Measurements from ENCODE around the gene HTR4.
"Not testable (repeated sequence)": the region's sequence is repeated elsewhere in the genome, so short reads cannot be mapped to it uniquely, and the experiment has no call there.

HTR4 gene, protein sequence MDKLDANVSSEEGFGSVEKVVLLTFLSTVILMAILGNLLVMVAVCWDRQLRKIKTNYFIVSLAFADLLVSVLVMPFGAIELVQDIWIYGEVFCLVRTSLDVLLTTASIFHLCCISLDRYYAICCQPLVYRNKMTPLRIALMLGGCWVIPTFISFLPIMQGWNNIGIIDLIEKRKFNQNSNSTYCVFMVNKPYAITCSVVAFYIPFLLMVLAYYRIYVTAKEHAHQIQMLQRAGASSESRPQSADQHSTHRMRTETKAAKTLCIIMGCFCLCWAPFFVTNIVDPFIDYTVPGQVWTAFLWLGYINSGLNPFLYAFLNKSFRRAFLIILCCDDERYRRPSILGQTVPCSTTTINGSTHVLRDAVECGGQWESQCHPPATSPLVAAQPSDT

DNA sequence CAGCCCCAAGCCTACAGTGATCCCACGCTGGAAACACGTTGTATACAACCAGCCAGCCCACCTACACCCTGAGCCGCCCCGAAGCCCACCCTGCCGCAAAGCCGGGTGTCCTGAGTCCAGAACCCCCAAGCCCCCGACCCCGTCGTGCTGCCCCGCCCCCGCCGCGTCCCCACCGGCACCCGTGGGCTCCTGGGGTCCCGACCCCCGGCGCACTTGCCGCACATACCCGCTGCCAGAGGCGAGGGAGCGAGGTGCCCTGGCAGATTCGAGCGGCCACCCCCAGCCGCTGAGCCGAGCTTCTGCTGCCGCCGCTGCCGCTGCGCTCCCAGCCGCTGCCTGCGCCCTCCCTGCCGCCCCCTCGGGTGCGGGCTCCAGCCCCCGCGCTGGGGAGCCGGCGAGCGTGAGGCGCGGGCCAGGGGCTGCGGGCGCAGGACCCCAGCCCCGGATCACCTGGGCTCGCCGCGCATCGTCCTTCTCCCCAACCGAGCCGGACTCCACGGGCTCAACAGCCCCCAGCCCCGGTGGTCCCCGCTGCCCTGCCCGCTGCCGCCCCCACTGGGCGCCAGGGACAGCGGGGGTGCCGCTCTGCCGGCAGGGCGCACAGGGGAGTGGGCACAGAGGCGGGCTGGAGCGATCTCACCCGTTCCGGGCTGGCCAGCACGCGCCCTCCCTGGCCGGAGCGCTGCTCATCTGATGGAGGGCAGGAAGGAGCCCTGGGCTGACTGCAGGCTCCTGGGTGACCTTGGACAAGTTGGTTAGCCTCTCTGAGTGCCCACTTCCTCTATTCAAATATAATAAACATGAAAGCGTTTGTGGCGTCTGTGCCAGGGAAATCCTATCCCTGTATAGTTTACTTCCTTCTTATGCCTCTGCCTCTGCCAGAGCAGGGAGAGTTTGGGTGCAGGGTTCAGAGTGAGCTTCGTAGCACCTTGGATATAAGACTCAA, at the start of gene HTR4:
TSS of gene HTR4 (minus strand) at position 692 of the 946 bp plus-strand sequence. CDS start 17,513 bp downstream, outside the sequence.
- DNase-seq: no peak

DNA sequence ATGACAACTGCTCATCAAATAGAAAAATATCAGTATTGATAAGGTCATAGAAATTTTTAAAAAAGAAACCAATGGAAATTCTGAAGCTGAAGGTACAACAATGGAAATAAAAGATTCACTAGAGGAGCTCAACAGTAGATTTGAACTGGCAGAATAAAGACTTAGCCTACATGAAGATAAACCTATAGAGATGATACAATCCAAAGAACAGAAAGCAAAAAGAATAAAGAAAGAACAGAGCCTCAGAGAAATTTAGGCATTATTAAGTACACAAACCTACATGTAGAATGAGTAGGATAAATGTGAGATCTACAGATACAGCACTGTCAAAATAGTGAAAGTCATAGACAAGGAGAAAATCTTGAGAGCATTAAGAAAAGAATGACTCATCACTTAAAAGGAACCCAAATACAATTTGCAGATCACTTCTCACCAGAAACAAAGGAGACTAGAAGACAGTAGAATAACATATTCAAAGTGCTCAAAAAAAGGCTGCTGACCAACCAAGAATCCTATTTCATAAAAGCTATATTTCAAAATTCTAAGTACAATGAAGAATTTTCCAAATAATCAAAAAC, 47.8 kb upstream of the HTR4 start:
- no peak for DNase-seq

DNA sequence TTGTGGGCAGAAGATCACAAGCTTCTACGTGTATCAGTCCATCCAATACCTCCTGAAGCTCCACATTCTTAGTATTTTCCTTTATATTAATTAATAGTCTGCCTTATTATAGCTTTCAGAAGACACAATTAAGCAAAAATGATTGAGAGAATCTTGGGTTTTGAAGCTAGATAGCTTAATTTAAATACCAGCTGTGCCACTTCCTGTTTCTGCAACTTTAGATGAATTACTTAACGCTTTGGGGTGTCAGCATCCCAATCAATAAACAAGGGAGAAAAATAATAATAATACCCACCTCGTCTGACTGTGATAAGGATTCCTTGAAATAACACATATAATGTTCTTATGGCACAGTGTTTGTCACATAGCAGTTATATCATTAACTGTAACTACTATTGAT, 44.7 kb upstream of the HTR4 start:
- DNase-seq: no peak

DNA sequence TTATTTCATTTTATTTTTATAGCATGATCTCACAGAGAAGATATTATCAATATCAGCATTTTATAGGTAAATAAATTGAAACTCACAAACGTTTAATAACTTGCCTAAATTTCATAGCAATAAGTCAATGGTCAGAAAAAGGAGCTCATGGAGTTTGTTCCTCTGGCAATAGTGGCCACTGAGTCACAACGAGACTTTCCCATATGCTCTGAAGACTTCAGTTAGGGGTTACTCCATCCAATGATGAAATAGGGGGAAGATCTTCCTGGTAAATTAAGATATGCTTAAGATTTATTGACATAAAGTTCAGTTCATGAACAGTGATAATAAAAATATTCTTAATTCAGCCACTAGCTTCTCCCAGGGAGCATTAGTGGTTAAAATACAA, 43.5 kb upstream of the HTR4 start:
- DNase-seq: no peak

DNA sequence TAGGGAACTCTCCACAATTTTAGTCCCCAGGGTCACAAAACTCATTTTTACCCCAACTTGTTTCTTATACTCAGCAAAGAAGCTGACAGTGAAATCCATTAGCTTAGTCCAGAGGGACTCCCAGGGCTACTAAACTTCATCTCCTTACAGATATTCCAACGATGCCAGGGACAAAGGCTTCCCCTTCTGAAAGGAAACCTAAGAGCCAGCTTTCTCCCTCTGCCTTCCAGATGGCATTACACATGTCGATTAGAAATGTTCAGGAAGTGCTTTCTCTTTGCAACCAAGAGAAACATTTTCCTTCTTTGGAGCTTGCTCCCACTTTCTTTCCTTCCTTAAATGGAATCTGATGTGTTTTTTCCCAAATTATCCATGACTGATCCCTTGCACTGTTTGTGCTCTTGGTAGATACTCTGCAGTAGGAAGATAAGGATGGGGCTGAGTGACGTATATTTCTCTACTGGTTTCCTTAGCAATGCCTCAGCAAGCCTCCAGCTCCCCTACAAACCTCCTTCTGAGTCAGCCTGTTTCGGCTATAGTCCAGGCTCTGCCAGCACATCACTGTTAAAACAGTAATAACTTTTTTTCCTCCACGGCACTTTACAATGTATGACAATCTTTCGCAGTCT, 43.0 kb upstream of the HTR4 start:
- DNase-seq: no peak

DNA sequence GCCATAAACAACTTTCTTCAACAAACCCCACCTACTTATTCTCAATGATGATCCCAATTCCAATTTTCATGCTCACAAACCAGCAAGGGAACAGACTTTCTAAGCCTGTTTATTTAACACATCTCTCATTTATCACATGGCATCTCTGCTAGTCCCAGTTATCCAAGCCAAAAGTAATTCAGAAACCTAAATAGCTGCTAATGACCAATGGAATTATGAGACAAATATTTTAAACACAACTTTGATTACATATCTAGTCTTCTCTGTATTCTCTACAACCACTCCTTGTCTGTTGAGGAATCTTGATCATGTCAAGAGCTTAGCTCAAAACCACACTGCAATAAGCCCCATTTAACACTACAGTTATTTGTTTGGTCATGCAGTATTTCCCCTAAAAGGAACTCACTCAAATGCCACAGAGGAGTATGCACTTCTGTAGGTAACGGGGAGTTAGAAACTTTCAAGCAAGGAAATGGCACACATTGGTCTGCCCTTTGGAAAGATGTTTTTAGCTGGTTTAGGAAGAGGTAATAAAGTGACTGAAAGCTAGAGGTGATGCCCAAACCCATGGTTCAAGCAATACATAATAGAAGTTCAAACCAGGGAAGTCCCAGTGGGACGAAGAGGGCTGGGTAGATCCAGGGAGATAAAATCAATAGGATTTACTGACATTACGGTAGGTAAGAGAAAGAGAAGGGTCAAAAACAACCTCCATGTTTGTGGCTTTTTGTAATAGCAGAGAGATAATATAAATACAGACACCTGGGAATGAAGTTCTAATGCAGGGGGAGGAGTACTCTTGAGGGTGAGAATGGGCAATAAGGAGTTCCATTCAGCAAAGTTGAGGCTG, 42.1 kb upstream of the HTR4 start:
- no peak for DNase-seq

DNA sequence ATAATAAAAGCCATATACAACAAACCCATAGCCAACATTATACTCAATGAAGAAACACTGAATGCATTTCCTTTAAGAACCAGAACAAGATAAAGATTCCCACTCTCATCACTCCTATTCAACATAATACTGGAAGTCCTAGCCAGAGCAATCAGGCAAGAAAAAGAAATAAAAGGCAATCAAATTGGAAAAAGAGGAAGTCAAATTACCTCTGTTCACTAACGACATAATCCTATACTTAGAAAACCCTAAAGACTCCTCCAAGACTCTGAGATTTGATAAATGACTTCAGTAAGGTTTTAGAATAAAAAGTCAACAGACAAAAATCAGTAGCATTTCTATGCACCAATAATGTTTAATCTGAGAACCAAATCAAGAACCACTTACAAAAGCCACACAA, 36.6 kb upstream of the HTR4 start:
- no peak for DNase-seq

DNA sequence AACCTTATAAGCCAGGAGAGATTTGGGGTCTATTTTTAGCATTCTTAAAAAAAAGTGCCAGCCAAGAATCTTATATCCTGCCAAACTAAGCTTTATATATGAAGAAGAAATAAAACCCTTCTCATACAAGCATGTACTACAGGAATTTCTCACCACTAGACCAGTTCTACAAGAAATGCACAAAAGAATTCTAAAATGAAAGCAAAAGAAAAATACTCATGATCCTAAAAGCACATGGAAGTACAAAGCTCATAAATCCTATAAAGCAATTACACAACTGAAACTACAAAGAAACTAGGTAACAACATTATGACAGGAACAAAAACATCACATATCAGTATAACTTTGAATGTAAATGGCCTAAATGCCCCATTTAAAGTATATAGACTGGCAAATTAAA, 34.5 kb upstream of the HTR4 start:
- DNase-seq: no peak

DNA sequence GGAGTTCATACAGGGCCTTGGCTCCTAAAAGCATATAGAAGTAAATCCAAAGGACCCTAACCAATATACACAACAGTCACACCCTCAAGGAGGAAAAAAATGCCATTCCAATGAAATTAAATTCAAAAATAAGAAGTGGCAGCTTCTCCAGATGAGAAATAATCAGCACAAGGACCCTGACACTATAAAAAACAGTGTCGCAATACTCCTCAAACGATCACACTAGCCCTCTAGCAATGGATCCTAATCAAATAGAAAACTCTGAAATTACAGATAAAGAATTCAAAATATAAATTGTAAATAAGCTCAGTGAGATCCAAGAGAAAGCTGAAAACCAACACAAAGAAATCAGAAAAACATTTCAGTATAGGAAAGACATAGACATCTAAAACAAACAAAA, 33.5 kb upstream of the HTR4 start:
- DNase-seq: no peak

DNA sequence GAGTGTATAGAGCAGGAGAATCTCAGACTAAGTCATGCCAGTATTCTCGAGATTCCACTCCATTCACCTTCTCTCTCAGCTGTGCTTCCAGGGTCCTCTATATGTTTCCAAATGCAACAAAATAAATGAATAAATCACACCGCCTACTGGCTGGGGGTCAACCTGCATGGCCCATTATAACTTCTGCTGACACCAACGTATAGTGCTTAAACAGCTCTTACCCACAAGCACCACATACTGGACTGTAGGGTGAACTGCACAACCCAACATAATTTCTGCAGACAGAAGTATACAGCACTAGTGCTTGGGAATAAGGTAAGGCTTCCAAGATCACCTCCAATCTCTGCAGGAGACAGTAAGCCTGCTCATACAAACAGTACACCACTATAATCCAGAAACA, 33.1 kb upstream of the HTR4 start:
- no peak for DNase-seq

DNA sequence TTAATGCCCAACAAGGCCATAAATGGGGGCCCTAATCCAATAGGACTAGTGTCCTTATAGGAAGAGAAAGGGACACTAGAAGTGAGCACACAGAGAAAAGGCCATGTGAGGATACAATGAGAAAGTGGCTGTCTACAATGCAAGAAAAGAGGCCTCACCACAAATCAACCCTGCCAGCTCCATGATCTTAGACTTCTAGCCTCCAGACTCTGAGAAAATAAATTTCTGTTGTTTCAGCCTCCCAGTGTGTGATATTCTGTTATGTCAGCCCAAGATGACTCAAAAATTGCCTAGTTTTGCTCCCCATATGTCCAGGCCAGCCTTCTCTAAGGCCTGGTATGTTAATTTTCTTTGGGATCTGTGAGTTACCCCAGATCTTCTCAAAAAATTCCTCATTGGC, 32.3 kb upstream of the HTR4 start:
- DNase-seq: no peak

DNA sequence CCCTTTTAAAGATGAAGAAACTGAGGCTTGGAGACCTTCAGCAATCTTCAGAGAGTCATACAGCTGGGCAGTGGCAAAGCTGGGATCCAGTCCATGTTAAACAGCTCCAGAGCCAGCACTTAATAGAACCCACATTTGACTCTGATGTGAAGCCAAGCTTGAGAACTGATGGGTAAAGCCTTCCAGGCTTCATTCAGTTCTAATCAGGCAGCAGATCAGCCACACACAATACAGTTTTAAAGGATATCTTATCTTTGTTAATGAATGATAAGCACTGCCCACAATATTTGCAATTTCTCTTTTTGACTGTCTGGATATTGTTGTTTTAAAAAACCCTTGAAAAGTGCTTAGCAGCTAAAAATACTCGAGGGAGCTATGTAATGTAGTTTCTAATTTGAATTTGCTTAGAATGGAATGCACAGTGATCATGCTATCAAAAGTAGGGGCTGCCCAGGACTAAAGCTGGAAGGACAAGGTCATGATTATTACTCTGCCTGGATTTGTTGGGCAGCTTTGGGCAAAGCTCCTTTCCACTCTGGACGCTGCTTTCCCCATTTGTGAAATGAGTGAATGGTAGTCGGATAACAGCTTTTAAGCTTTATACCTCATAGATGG, 31.3 kb upstream of the HTR4 start:
- no peak for DNase-seq

DNA sequence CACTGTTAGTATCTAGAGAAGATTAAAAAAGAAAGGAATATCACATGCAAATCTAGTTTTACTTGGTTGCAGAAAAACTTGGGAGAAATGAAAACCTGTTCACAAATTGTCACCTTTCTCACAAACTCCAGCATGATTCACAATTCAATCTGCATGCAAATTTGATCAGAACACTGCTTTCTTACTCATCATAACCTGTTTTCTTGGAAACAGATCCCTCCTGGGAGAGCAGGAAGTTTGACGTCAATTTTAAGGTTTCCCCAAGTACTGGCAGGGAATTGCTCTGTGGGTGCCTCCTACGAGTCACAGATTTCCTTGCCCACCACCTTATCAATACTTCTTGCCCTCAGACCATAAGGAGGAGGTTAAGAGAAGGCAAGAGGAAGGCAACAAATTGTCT, 30.2 kb upstream of the HTR4 start:
- DNase-seq: no peak

DNA sequence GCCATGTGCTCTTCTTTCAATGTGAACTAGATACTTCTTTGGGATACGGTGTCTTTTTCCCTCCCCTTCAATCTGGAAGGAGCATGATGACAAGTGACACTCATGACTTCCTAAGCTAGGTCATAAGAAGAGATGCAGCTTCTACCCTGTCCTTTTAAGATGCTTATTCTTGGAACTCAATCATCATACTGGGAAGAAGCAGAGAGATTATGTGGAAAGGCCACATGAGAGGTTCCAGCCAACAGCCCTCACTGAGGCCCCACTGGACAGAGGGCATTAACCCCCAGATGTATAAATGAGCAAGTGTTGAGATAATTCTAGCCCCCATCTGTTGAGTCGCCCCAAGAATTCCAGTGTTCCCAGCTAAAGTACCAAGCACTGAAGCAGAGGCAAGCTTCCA, 29.3 kb upstream of the HTR4 start:
- DNase-seq: no peak

DNA sequence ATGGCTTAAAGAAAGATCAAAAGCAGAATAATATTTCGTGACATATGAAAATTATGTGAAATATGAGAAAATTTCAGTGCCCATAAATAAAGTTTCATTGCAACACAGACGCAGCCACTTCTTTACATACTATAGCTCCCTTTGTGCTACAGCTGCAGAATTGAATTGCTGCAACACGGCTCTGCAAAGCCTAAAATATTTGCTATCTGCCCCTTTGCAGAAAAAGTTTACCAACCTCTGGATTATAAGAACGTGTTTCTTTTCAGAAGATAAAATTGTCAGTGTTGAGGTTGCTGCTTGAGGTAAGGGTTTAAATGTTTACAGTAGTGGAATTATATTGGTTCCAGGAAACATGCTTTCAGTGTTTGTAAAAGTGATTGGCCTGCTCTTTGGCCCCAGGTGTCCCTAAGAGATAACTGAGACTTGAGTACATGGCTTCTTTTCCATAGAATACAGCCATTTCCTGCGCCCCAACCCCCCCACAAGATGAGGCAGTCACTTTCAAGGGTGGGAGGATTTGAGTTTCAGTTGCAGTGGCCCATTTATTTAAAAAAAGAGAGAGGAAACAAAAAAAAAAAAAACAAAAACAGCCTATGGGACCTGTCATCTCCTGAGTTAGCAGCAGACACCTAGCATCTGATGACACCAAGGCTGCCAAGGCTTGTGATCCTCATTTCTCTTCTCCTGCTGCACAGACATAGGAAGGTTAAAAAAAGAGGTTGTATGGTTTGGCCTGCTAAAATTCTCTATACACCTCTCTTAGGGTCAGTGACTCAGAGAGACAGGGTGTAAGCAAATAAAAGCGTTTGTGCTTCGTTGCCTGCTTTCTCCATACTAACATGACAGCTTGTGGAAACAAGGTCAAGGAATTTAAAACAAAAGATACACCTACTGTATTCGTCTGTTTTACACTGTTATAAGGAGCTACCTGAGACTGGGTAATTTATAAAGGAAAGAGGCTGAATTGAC, 28.0 kb upstream of the HTR4 start:
- DNase-seq: no peak

DNA sequence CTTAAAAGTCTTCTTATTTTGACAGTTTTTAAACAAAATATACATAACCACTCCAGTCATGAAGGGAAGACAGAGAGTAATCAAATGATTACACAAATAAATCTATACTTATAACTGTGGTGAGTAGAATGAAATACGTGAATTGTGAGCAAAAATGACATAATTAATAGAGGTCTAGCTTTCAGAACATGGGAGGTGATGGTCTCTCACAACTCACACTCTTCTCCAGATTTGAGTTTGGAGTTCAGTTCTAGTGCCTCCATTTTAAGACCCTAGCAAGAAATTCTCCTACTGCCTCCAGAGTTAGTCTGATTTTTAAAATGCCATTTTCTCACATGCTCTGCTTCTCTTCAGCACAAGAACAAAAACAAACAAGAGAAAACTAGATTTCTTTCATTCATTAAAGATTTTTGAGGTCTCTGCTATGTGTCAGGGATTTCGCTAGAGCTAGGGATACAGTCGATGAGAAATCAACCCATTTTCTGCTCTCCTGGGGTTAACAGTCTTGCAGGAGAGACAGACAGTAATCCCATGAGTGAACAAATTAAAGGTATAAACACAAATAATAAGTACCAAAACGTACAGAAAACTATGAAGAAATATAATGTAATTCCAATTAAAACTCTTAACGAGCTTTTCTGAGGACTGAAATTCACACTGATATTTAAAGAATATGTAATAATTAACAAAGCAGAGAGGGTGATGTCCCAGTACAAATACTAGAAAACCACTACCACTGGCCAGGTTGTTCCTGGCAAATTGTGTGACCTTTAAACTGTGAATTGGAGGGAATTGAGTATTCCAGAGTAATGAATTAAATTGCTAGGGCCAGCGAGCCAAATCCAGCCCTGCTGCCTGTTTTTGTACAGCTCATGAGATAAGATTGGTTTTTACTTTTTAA, 27.1 kb upstream of the HTR4 start:
- no peak for DNase-seq

DNA sequence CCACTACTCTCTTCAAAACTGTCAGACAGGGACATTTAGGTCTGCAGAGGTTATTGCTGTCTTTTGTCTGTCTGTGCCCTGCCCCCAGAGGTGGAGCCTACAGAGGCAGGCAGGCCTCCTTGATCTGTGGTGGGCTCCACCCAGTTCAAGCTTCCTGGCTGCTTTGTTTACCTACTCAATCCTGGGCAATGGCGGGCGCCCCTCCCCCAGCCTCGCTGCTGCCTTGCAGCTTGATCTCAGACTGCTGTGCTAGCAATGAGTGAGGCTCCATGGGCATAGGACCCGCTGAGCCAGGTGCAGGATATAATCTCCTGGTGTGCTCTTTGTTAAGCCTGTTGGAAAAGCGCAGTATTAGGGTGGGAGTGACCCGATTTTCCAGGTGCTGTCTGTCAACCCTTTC, 19.4 kb upstream of the HTR4 start:
- DNase-seq: not testable (repeated sequence)

DNA sequence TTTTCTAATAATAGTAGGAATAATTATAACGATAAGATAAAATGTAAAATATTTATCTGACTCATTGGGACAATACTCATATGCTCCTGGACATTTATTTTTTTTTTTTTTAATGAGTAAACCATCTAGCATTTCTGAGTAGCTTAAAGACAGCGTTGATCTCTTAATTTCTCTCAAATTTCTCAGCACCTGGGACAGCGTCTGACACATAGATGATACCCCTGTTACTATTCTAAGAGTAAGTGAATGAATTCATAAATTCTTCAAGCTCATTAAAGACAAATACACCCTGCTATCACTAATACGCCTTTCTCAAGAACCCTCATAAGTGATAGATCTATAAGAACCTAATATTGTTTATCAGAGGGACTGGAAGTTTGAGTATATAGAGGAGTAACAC, 12.0 kb upstream of the HTR4 start:
- DNase-seq: no peak

DNA sequence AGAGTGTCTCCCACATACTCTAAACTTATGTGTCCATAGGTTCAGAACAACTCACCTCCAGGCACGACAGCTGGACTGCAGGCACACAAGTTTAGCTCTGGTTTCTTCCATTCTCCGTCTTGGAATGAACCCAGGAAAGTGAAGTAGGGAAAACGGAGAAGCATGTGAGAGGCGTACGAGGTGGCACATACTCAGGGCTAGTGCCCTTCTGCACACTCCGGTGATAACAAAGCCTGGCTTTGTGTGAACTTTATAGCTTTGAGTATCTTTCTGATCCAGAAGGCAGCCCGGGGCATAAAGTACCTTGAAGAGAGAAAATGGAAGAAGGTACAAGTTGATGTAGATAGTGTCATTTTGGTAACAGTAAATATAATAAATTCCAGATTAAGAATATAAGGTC, 11.1 kb upstream of the HTR4 start:
- no peak for DNase-seq

DNA sequence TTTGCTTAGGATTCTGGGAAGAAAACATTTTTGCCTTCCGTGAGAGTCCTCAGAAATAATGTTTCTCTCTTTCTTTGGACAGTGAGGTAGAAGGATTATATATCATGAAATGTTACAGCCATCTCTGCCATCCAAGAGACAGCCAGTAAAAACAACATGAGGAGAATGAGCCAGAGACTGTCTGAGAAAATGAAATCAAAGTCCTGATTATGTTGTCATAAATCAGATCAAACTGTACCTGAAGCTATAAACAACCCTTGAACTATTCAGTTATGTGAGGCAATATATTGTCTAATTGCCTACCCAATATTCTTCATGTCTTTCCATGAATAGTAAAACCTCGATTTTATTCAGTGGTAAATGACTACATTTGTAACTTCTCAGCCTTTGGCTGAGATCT, 9.2 kb upstream of the HTR4 start:
- no peak for DNase-seq
